Gastroesophageal sphincter (tissue), 3 donors: ENCODE results near the gene UBE2I.

Source experiments
- CTCF ChIP-seq, 4 experiments: fragments of 200-600 bp in 2 of 4; fragments of 450-650 bp in 2 of 4; sonication (generic) in 1 of 4; IDR thresholded peaks; one replicate each; pipeline ENCODE4 v1.5.1; 2017 to 2019; ENCODE audit warnings: antibody characterized with exemption in 4 of 4, mild to moderate bottlenecking in 2 of 4, moderate library complexity in 2 of 4
- EP300 ChIP-seq: sonication (generic); formaldehyde crosslinking; IDR thresholded peaks from one replicate; pipeline ENCODE4 v1.6.1; 2017; ENCODE audit warnings: antibody characterized with exemption, mild to moderate bottlenecking

GRCh38 chr16:1345087-1345486 is 35.7 kb downstream of the UBE2I start:
- no peak for TF ChIP-seq CTCF (IDR thresholded peaks at IDR 0.05)
- no peak for TF ChIP-seq EP300
